HEK293 (cell line): ENCODE data around the gene RNF115.

Experiments used
- FEZF1 ChIP-seq: fragments of 450-650 bp; formaldehyde crosslinking; IDR thresholded peaks from 2 replicates; pipeline ENCODE4 v1.5.1; 2016; ENCODE audit warnings: missing biosample characterization, missing genetic modification characterization
- HIC1 ChIP-seq: fragments of 450-650 bp; formaldehyde crosslinking; IDR thresholded peaks from 2 replicates; pipeline ENCODE4 v1.5.1; 2016; ENCODE audit warnings: missing biosample characterization, missing genetic modification characterization
- KLF7 ChIP-seq: fragments of 450-650 bp; formaldehyde crosslinking; IDR thresholded peaks from 2 replicates; pipeline ENCODE4 v1.5.1; 2016; ENCODE audit warnings: missing biosample characterization, missing genetic modification characterization, borderline replicate concordance
- PATZ1 ChIP-seq: fragments of 450-650 bp; formaldehyde crosslinking; IDR thresholded peaks from 2 replicates; pipeline ENCODE4 v1.5.1; 2016; ENCODE audit warnings: missing biosample characterization, missing genetic modification characterization
- PRDM10 ChIP-seq: fragments of 450-650 bp; formaldehyde crosslinking; IDR thresholded peaks from 2 replicates; pipeline ENCODE4 v1.5.1; 2016; ENCODE audit warnings: missing biosample characterization, missing genetic modification characterization
- SP3 ChIP-seq: fragments of 450-650 bp; formaldehyde crosslinking; IDR thresholded peaks from 2 replicates; pipeline ENCODE4 v1.5.1; 2016; ENCODE audit warnings: missing biosample characterization, missing genetic modification characterization
- SP7 ChIP-seq: fragments of 450-650 bp; formaldehyde crosslinking; IDR thresholded peaks from 2 replicates; pipeline ENCODE4 v1.5.1; 2016; ENCODE audit warnings: missing biosample characterization, missing genetic modification characterization
- ZBTB6 ChIP-seq: fragments of 450-650 bp; formaldehyde crosslinking; IDR thresholded peaks from 2 replicates; pipeline ENCODE4 v1.5.1; 2017; ENCODE audit warnings: missing biosample characterization, missing genetic modification characterization
- ZFP37 ChIP-seq: fragments of 450-650 bp; formaldehyde crosslinking; IDR thresholded peaks from 2 replicates; pipeline ENCODE4 v1.5.1; 2016; ENCODE audit warnings: missing biosample characterization, missing genetic modification characterization
- ZNF114 ChIP-seq: fragments of 450-650 bp; formaldehyde crosslinking; IDR thresholded peaks from 2 replicates; pipeline ENCODE4 v1.5.0; 2017; ENCODE audit warnings: missing biosample characterization, missing genetic modification characterization
- ZNF174 ChIP-seq: fragments of 450-650 bp; formaldehyde crosslinking; IDR thresholded peaks from 2 replicates; pipeline ENCODE4 v1.5.0; 2017; ENCODE audit warnings: missing biosample characterization, mild to moderate bottlenecking, missing genetic modification characterization
- ZNF37A ChIP-seq: fragments of 450-650 bp; IDR thresholded peaks from 2 replicates; pipeline ENCODE4 v1.5.1; 2018; ENCODE audit warnings: missing biosample characterization, missing genetic modification characterization
- ZNF391 ChIP-seq: fragments of 450-650 bp; formaldehyde crosslinking; IDR thresholded peaks from 2 replicates; pipeline ENCODE4 v1.5.1; 2016; ENCODE audit warnings: low read depth, missing biosample characterization, missing genetic modification characterization, borderline replicate concordance
- ZNF404 ChIP-seq: fragments of 450-650 bp; formaldehyde crosslinking; IDR thresholded peaks from 2 replicates; pipeline ENCODE4 v1.5.1; 2017; ENCODE audit warnings: missing biosample characterization, missing genetic modification characterization
- ZNF433 ChIP-seq: fragments of 450-650 bp; formaldehyde crosslinking; IDR thresholded peaks from 2 replicates; pipeline ENCODE4 v1.5.1; 2016; ENCODE audit warnings: missing biosample characterization, missing genetic modification characterization, low read depth
- ZNF501 ChIP-seq: fragments of 450-650 bp; formaldehyde crosslinking; IDR thresholded peaks from 2 replicates; pipeline ENCODE4 v1.5.1; 2016; ENCODE audit warnings: missing biosample characterization, missing genetic modification characterization
- ZNF514 ChIP-seq: fragments of 450-650 bp; formaldehyde crosslinking; IDR thresholded peaks from 2 replicates; pipeline ENCODE4 v1.5.1; 2016; ENCODE audit warnings: missing biosample characterization, missing genetic modification characterization
- ZNF521 ChIP-seq: fragments of 450-650 bp; formaldehyde crosslinking; IDR thresholded peaks from 2 replicates; pipeline ENCODE4 v1.5.1; 2017; ENCODE audit warnings: missing biosample characterization, mild to moderate bottlenecking, missing genetic modification characterization
- ZNF571 ChIP-seq: fragments of 450-650 bp; formaldehyde crosslinking; IDR thresholded peaks from 2 replicates; pipeline ENCODE4 v1.5.0; 2017; ENCODE audit warnings: missing biosample characterization, missing genetic modification characterization
- ZNF610 ChIP-seq: fragments of 450-650 bp; formaldehyde crosslinking; IDR thresholded peaks from 2 replicates; pipeline ENCODE4 v1.5.1; 2016; ENCODE audit warnings: missing biosample characterization, missing genetic modification characterization, borderline replicate concordance
- ZNF639 ChIP-seq: fragments of 450-650 bp; formaldehyde crosslinking; IDR thresholded peaks from 2 replicates; pipeline ENCODE4 v1.5.1; 2016; ENCODE audit warnings: missing biosample characterization, missing genetic modification characterization
- ZNF658 ChIP-seq: fragments of 450-650 bp; formaldehyde crosslinking; IDR thresholded peaks from 2 replicates; pipeline ENCODE4; 2016; ENCODE audit warnings: missing biosample characterization, missing genetic modification characterization
- ZNF747 ChIP-seq: fragments of 450-650 bp; formaldehyde crosslinking; IDR thresholded peaks from 2 replicates; pipeline ENCODE4 v1.5.1; 2016; ENCODE audit warnings: missing biosample characterization, missing genetic modification characterization
- ZNF768 ChIP-seq: fragments of 450-650 bp; formaldehyde crosslinking; IDR thresholded peaks from 2 replicates; pipeline ENCODE4 v1.5.1; 2018; ENCODE audit warnings: missing biosample characterization, mild to moderate bottlenecking, missing genetic modification characterization
- ZSCAN4 ChIP-seq: fragments of 450-650 bp; formaldehyde crosslinking; IDR thresholded peaks from 2 replicates; pipeline ENCODE4 v1.5.1; 2017; ENCODE audit warnings: missing biosample characterization, missing genetic modification characterization

The RNF115 gene

GRCh38 chr1:145782272-145783099 lies 41.4 kb downstream of the RNF115 start (continued):
- TF ChIP-seq ZNF610 (no peak), ZBTB6 (no peak), ZNF174 (tag by site-specific recombination) (no peak), FEZF1 (no peak), ZNF114 (tag by site-specific recombination) (no peak), KLF7 (no peak), ZNF404 (tag by site-specific recombination) (no peak), ZNF37A (tag by site-specific recombination) (no peak), HIC1 (peak; percentile 70), ZNF658 (no peak), ZFP37 (tag by site-specific recombination) (0 out of 2 replicates have a peak, but pooled peaks have one; percentile 57), ZNF433 (tag by site-specific recombination) (no peak), ZNF514 (tag by site-specific recombination) (no peak), ZSCAN4 (no peak), ZNF571 (tag by site-specific recombination) (no peak), PRDM10 (tag by site-specific recombination) (0 out of 2 replicates have a peak, but pooled peaks have one; percentile 14), ZNF501 (tag by site-specific recombination) (0 out of 2 replicates have a peak, but pooled peaks have one; percentile 32), PATZ1 (tag by site-specific recombination) (no peak), ZNF391 (no peak), SP7 (tag by site-specific recombination) (0 out of 2 replicates have a peak, but pooled peaks have one; percentile 33), ZNF768 (tag by site-specific recombination) (no peak), ZNF747 (tag by site-specific recombination) (no peak), SP3 (0 out of 2 replicates have a peak, but pooled peaks have one; percentile 33), ZNF639 (tag by site-specific recombination) (no peak; the same call in 1 of the 2 replicates), ZNF521 (tag by site-specific recombination) (no peak)
